Measurements from ENCODE around the gene TRMT112. TPM values are rescaled to one million over a fixed set of nuclear protein-coding genes. Genes with fewer than 3 reads are reported as not detected.

TRMT112 gene
- total RNA-seq, 1 donor from 2014 or later, result 257 TPM

GRCh38 chr11:64341851-64342791 is 24.8 kb upstream of the TRMT112 start:
- TF ChIP-seq CTCF (IDR thresholded peaks at IDR 0.05) (peak; percentile 52), EZH2 (IDR thresholded peaks at IDR 0.05) (no peak), EZH2phosphoT487 (IDR thresholded peaks at IDR 0.05) (no peak)
- peaks cover 17% of the 10 kb centered on the region for H3K4me1 ChIP-seq
- H3K79me2 ChIP-seq (ENCODE audit: low read depth), result no peaks in the 10 kb centered on the region
- H3K36me3 ChIP-seq, result no peaks in the 10 kb centered on the region
- peak overlapping the region; percentile 37 for H3K4me3 ChIP-seq
- H3K4me2 ChIP-seq, result peak overlapping the region; percentile 55
- Mint-ChIP-seq H3K27me3 (ENCODE audit: insufficient read depth, low read depth) (peaks cover 27% of the 10 kb centered on the region), H3K36me3 (no peaks in the 10 kb centered on the region), H3K4me1 (peaks cover 16% of the 10 kb centered on the region), H3K4me3 (peak overlapping the region; percentile 64), H3K9me3 (no peaks in the 10 kb centered on the region), H3K27ac (no peak overlapping the region)
- H4K20me1 ChIP-seq (ENCODE audit: low read depth), result no peaks in the 10 kb centered on the region
- peaks cover 31% of the 10 kb centered on the region for H3K27me3 ChIP-seq
- H3K9ac ChIP-seq, result no peak overlapping the region
- H2AFZ ChIP-seq (replicated peaks), result peak overlapping the region; percentile 32
- no peaks in the 10 kb centered on the region for H3K9me3 ChIP-seq (ENCODE audit: low read depth)
- DNase-seq (ENCODE audit: low spot score), result peak; percentile 93
- no peak overlapping the region for H3K27ac ChIP-seq
- peaks cover 17% of the 10 kb centered on the region for H3F3A ChIP-seq (ENCODE audit: low read depth)

- Histone ChIP-seq H2AFZ (replicated peaks) (no peak overlapping the region), H3K27ac (no peak overlapping the region), H3K4me1 (peaks cover 17% of the 10 kb centered on the region), H3K4me2 (peak overlapping the region; percentile 63), H3K27me3 (peaks cover 31% of the 10 kb centered on the region), H3K79me2 (ENCODE audit: low read depth) (no peaks in the 10 kb centered on the region), H3K4me3 (peak overlapping the region; percentile 49), H4K20me1 (ENCODE audit: low read depth) (no peaks in the 10 kb centered on the region), H3K36me3 (no peaks in the 10 kb centered on the region), H3K9ac (no peak overlapping the region), H3K9me3 (ENCODE audit: low read depth) (no peaks in the 10 kb centered on the region), H3F3A (ENCODE audit: low read depth) (peaks cover 17% of the 10 kb centered on the region)
- Mint-ChIP-seq H3K36me3 (no peaks in the 10 kb centered on the region), H3K27ac (no peak overlapping the region), H3K4me1 (peaks cover 15% of the 10 kb centered on the region), H3K4me3 (peak overlapping the region; percentile 64), H3K27me3 (ENCODE audit: insufficient read depth, low read depth) (peaks cover 27% of the 10 kb centered on the region), H3K9me3 (no peaks in the 10 kb centered on the region)
- TF ChIP-seq EZH2 (IDR thresholded peaks at IDR 0.05), result no peak
- TF ChIP-seq CTCF (IDR thresholded peaks at IDR 0.05), result no peak
- no peak for TF ChIP-seq EZH2phosphoT487 (IDR thresholded peaks at IDR 0.05)
- no peak for DNase-seq (ENCODE audit: low spot score)
Measured at GRCh38 chr11:64341429-64341828, 24.1 kb upstream of the TRMT112 start.

GRCh38 chr11:64340671-64341335 is 23.4 kb upstream of the TRMT112 start:
- peak overlapping the region; percentile 64 for H3K4me3 Mint-ChIP-seq
- H3K27me3 Mint-ChIP-seq (ENCODE audit: insufficient read depth, low read depth), result peaks cover 27% of the 10 kb centered on the region
- no peaks in the 10 kb centered on the region for H3K79me2 ChIP-seq (ENCODE audit: low read depth)
- H3K4me3 ChIP-seq, result peak overlapping the region; percentile 49
- H3K4me1 Mint-ChIP-seq, result peaks cover 12% of the 10 kb centered on the region
- H3K27ac Mint-ChIP-seq, result peak overlapping the region; percentile 46
- no peaks in the 10 kb centered on the region for H3K36me3 ChIP-seq
- H3K9ac ChIP-seq, result no peak overlapping the region
- peak overlapping the region; percentile 63 for H3K4me2 ChIP-seq
- peaks cover 17% of the 10 kb centered on the region for H3K4me1 ChIP-seq
- peak overlapping the region; percentile 90 for H2AFZ ChIP-seq (replicated peaks)
- H3F3A ChIP-seq (ENCODE audit: low read depth), result peaks cover 17% of the 10 kb centered on the region
- H3K27ac ChIP-seq, result no peak overlapping the region
- TF ChIP-seq CTCF (IDR thresholded peaks at IDR 0.05) (peak; percentile 44), EZH2 (IDR thresholded peaks at IDR 0.05) (no peak), EZH2phosphoT487 (IDR thresholded peaks at IDR 0.05) (no peak)
- DNase-seq (ENCODE audit: low spot score), result peak; percentile 83
- peaks cover 31% of the 10 kb centered on the region for H3K27me3 ChIP-seq
- no peaks in the 10 kb centered on the region for H4K20me1 ChIP-seq (ENCODE audit: low read depth)
- no peaks in the 10 kb centered on the region for H3K9me3 ChIP-seq (ENCODE audit: low read depth)
- H3K36me3 Mint-ChIP-seq, result no peaks in the 10 kb centered on the region
- no peaks in the 10 kb centered on the region for H3K9me3 Mint-ChIP-seq
